Dendritic cell treated with granulocyte-macrophage colony-stimulating factor and Interleukin-4, amounts not matched to agents 40 ng/mL and 50 ng/mL, for 4 days (primary cell): ENCODE data around the gene TTC7B.
A peak's percentile ranks its signal among the peaks of the same experiment; 100 is the strongest.
"Not testable (repeated sequence)": the region's sequence is repeated elsewhere in the genome, so short reads cannot be mapped to it uniquely, and the experiment has no call there.

Experiments
- H3K27ac Mint-ChIP-seq: one replicate; pipeline ENCODE4 v1.8.0; 2022; ENCODE audit warnings: mild to moderate bottlenecking, mixed read lengths
- H3K27me3 Mint-ChIP-seq: one replicate; pipeline ENCODE4 v1.8.0; 2022; ENCODE audit warnings: mild to moderate bottlenecking, mixed read lengths
- H3K36me3 Mint-ChIP-seq: one replicate; pipeline ENCODE4 v1.8.0; 2022; ENCODE audit warnings: low read depth, mixed read lengths
- H3K4me1 Mint-ChIP-seq: one replicate; pipeline ENCODE4 v1.8.0; 2022; ENCODE audit warnings: low read depth, mixed read lengths
- H3K4me3 Mint-ChIP-seq: one replicate; pipeline ENCODE4 v1.8.0; 2022; ENCODE audit warnings: mild to moderate bottlenecking, moderate library complexity, mixed read lengths
- H3K9me3 Mint-ChIP-seq: one replicate; pipeline ENCODE4 v1.8.0; 2022; ENCODE audit warnings: mixed read lengths
- intact Hi-C: fragments of 100-400 bp; cut with micrococcal nuclease; formaldehyde crosslinking; loops from one replicate; pipeline ENCODE4 v1.15.0; 2022

TTC7B gene

GRCh38 chr14:90815822-90816662 is at the start of gene TTC7B:
Gene TTC7B (minus strand): TSS chr14:90816430. CDS start chr14:90816295, 135 bp downstream.
- Mint-ChIP-seq H3K9me3 (no peaks in the 10 kb centered on the region), H3K27ac (peak within 1 kb of the TSS; percentile 33), H3K4me1 (peaks cover 35% of the 10 kb centered on the region), H3K27me3 (peaks cover 26% of the 10 kb centered on the region), H3K4me3 (peak within 1 kb of the TSS; percentile 74), H3K36me3 (peaks cover 5% of the 10 kb centered on the region)
- intact Hi-C loops, result loop anchor here (5.0 kb wide), 1 partner anchor 34 kb away; no protein-coding TSS in a partner anchor

GRCh38 chr14:90864741-90865140 is 48.5 kb upstream of the TTC7B start:
- Mint-ChIP-seq H3K4me1 (no peaks in the 10 kb centered on the region), H3K9me3 (no peaks in the 10 kb centered on the region), H3K36me3 (no peaks in the 10 kb centered on the region), H3K27me3 (no peaks in the 10 kb centered on the region), H3K27ac (no peak overlapping the region), H3K4me3 (no peak overlapping the region)
- intact Hi-C loops, result no loop called here

DNA sequence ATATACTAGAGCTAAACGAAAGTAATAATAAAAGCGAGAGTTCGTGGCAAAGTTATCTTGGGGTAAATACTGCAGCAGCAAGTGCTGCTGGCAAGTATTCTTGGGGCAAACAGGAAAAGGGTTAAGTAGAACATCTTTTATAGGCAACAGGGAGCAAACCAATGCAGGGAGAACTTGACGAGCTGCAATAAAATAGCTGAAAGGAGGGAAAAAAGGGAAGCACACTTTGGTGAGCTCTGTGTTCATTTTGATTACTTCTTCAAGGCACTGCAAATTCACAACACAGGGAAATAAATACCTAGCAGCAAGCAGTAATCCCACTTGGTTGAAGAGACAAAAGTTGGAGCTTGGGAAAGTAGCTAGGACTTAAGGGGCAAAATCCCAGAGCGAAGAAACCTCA is 42.3 kb upstream of the TTC7B start:
- H3K9me3 Mint-ChIP-seq, result no peaks in the 10 kb centered on the region
- H3K4me3 Mint-ChIP-seq, result no peak overlapping the region
- H3K36me3 Mint-ChIP-seq, result no peaks in the 10 kb centered on the region
- intact Hi-C loops, result no loop called here
- H3K27me3 Mint-ChIP-seq, result no peaks in the 10 kb centered on the region
- no peak overlapping the region for H3K27ac Mint-ChIP-seq
- no peaks in the 10 kb centered on the region for H3K4me1 Mint-ChIP-seq

DNA sequence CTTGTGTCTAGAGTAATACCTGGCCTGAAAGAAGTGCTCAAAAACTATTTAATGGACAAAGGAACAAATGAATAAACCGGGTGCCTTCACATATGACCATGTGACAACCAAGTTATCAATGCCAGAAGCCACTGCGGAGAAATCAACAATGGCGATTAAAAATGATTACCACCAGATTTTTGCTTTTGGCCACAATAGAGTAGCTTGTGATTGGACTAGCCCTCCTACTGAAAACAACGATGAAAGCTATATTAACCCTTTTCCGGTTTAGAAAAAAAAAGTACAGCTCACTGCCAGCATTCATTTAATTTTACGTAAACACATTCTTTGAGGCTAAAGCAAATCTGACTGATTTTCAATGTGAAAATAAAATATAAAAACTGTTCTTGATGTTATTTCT is 41.6 kb upstream of the TTC7B start:
- Mint-ChIP-seq H3K4me3 (no peak overlapping the region), H3K36me3 (no peaks in the 10 kb centered on the region), H3K27me3 (no peaks in the 10 kb centered on the region), H3K27ac (no peak overlapping the region), H3K9me3 (no peaks in the 10 kb centered on the region), H3K4me1 (no peaks in the 10 kb centered on the region)
- intact Hi-C loops, result no loop called here

DNA sequence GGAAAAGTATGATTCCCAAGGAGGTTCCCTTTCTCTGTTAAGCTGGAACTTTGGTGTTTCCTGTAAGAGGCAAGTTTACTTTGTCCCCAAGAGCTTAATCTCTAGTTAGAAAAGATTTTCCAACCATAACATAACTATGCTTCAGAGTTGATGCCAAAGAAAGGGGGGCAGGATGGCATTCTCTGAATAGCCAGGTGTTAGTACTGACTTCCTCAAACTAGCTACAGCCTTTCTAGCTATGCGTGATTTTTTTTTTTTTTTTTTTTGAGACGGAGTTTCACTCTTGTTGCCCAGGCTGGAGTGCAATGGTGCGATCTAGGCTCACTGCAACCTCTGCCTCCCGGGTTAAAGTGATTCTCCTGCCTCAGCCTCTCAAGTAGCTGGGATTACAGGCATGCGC is 39.9 kb upstream of the TTC7B start:
- H3K27ac Mint-ChIP-seq, H3K27me3 Mint-ChIP-seq, H3K4me1 Mint-ChIP-seq, H3K36me3 Mint-ChIP-seq, H3K4me3 Mint-ChIP-seq, intact Hi-C loops, H3K9me3 Mint-ChIP-seq: not testable (repeated sequence)

- no peaks in the 10 kb centered on the region for H3K27me3 Mint-ChIP-seq
- no peaks in the 10 kb centered on the region for H3K36me3 Mint-ChIP-seq
- no peak overlapping the region for H3K27ac Mint-ChIP-seq
- no peaks in the 10 kb centered on the region for H3K4me1 Mint-ChIP-seq
- H3K9me3 Mint-ChIP-seq, result no peaks in the 10 kb centered on the region
- no peak overlapping the region for H3K4me3 Mint-ChIP-seq
- intact Hi-C loops, result no loop called here
Measured at GRCh38 chr14:90853116-90853515, 36.9 kb upstream of the TTC7B start.

DNA sequence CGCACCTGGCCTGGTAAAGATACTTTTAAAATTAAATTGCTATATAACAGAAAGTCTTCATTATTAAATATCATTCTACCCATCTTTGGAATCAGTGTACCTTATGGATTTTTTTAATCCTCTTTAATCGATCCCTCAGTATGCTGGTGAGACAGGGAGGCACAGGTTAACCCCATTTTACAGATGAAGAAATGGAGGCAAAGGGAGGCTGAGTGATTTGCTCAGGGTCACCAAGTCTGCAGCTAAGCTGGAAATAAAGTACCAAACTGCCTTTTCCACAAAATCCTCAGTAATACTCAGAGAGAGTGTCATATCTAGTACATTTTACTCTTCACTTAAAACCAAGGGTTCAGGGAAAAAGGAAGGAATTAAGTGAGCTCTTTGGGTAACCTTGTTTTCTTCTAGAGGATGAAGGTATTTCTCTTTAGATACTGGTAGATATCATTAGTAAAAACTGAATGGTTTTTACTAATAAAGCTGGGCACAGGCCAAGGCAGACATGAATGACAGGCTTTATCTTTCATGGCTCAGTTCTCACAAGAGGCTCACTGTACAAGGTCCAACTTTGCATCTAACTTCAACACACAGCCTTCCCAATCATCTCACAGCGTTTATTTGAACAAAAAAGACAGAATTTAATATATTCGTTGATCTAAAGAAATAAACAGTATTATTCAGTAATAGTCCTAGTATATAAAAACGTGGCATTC is 35.3 kb upstream of the TTC7B start:
- Mint-ChIP-seq H3K4me3 (no peak overlapping the region), H3K4me1 (no peaks in the 10 kb centered on the region), H3K27ac (no peak overlapping the region), H3K9me3 (no peaks in the 10 kb centered on the region), H3K27me3 (no peaks in the 10 kb centered on the region), H3K36me3 (no peaks in the 10 kb centered on the region)
- intact Hi-C loops, result no loop called here

DNA sequence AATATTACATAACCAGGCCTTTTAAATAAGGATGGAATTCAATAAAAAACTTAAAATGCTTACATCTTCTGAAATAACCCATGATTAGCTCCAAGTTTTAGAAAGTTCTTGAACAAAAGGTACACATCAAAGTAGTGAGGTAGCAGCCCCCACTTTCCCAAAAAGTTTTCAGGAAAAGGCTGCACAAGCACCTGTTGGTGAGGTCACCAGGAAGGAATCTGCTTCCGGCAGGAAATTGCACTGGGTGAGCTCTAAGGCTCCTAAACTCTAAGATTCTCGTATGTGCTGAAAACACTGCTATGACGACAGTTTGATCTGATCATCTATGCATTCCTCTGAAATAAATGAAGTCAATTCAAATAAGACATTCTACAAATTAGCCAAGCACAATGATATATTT is 34.3 kb upstream of the TTC7B start:
- H3K4me1 Mint-ChIP-seq, result no peaks in the 10 kb centered on the region
- no peak overlapping the region for H3K27ac Mint-ChIP-seq
- H3K36me3 Mint-ChIP-seq, result no peaks in the 10 kb centered on the region
- intact Hi-C loops, result no loop called here
- H3K9me3 Mint-ChIP-seq, result no peaks in the 10 kb centered on the region
- no peak overlapping the region for H3K4me3 Mint-ChIP-seq
- no peaks in the 10 kb centered on the region for H3K27me3 Mint-ChIP-seq

DNA sequence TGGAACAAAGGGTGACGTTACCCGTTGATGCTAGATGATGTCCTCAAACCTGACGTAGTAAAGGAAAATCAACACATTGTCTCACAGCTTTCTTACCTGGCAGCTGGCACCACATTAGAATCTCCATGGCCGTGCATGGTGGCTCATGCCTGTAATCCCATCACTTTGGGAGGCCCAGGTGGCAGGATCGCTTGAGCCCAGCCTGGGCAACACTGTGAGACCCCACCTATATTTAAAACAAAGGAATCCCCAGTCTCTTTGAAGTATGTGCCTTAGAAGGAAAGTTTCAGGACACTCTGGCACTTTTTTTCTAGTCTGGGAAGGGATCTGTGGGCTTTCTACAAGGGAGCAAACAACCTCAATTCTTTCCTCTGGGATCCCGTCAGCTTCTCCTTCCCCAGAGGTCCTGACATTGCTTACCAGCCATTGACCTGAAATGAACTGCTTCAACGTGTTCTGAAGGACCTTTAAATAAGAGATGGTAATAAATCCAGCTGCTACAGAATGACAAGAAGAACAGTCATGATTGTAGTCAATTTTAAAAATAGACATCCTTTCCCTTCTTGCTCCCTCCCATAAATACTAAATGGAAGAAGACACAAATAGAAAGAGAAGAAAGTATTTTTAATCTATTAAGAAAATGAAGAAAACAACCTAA is 33.7 kb upstream of the TTC7B start:
- intact Hi-C loops, result no loop called here
- H3K27ac Mint-ChIP-seq, result no peak overlapping the region
- no peaks in the 10 kb centered on the region for H3K36me3 Mint-ChIP-seq
- no peak overlapping the region for H3K4me3 Mint-ChIP-seq
- H3K9me3 Mint-ChIP-seq, result no peaks in the 10 kb centered on the region
- no peaks in the 10 kb centered on the region for H3K27me3 Mint-ChIP-seq
- no peaks in the 10 kb centered on the region for H3K4me1 Mint-ChIP-seq

- no peaks in the 10 kb centered on the region for H3K36me3 Mint-ChIP-seq
- H3K27me3 Mint-ChIP-seq, result no peaks in the 10 kb centered on the region
- no peaks in the 10 kb centered on the region for H3K4me1 Mint-ChIP-seq
- intact Hi-C loops, result no loop called here
- H3K27ac Mint-ChIP-seq, result no peak overlapping the region
- no peaks in the 10 kb centered on the region for H3K9me3 Mint-ChIP-seq
- H3K4me3 Mint-ChIP-seq, result no peak overlapping the region
Measured at GRCh38 chr14:90848944-90849731, 32.9 kb upstream of the TTC7B start.

- Mint-ChIP-seq H3K4me1 (peaks cover 6% of the 10 kb centered on the region), H3K4me3 (no peak overlapping the region), H3K36me3 (no peaks in the 10 kb centered on the region), H3K27me3 (no peaks in the 10 kb centered on the region), H3K9me3 (no peaks in the 10 kb centered on the region), H3K27ac (no peak overlapping the region)
- intact Hi-C loops, result no loop called here
Measured at GRCh38 chr14:90846511-90846910, 30.3 kb upstream of the TTC7B start.

DNA sequence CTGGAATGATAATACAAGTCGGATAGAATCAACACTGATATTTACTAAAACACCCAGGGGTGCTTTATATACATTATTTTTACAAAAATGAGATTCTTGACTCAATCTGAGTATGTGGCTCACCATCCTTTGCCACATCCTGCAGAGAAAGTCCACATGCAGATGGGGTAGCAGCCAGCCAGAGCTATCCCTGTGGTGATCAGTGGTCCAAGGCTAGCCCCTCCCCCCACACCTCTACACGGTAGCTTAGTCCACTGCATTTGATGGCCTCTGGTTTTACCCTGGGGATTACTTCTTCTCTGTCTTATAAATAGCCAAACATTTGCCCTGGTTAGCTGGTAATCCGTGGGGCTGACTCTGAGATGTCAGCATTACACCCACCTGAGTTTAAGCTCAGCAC is 28.1 kb upstream of the TTC7B start:
- H3K4me3 Mint-ChIP-seq, result no peak overlapping the region
- no peaks in the 10 kb centered on the region for H3K27me3 Mint-ChIP-seq
- H3K4me1 Mint-ChIP-seq, result peaks cover 12% of the 10 kb centered on the region
- H3K36me3 Mint-ChIP-seq, result no peaks in the 10 kb centered on the region
- intact Hi-C loops, result no loop called here
- H3K27ac Mint-ChIP-seq, result no peak overlapping the region
- no peaks in the 10 kb centered on the region for H3K9me3 Mint-ChIP-seq

DNA sequence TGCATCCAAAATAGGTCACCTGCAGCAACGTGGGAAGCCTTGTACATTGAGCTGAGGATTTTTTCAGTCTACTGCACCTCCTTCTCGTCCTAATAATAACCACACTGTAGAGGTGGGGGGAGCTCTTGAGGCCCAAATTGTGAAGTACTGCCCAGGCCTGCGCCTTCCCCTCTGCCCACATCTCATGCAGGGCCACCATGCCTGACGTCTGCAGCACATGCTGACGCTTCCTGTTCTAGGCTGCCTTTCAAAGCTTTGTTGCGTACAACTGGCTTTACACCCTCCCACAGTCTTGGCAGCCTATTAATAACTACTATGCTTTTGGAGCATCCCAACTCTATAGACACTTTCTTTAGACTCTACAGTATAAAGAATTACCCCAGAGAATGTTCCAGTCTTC is 26.5 kb upstream of the TTC7B start:
- no peak overlapping the region for H3K27ac Mint-ChIP-seq

GRCh38 chr14:90840667-90841066 is 24.4 kb upstream of the TTC7B start:
- intact Hi-C loops, H3K36me3 Mint-ChIP-seq: not testable (repeated sequence)

More for the DNA sequence above, 26.5 kb upstream of the TTC7B start:
- H3K4me3 Mint-ChIP-seq, result no peak overlapping the region
- H3K27me3 Mint-ChIP-seq, result no peaks in the 10 kb centered on the region
- intact Hi-C loops, result no loop called here
- no peaks in the 10 kb centered on the region for H3K9me3 Mint-ChIP-seq
- H3K36me3 Mint-ChIP-seq, result no peaks in the 10 kb centered on the region
- peaks cover 17% of the 10 kb centered on the region for H3K4me1 Mint-ChIP-seq

More at GRCh38 chr14:90840667-90841066, 24.4 kb upstream of the TTC7B start:
- not testable (repeated sequence) for H3K4me3 Mint-ChIP-seq, H3K9me3 Mint-ChIP-seq, H3K27ac Mint-ChIP-seq, H3K27me3 Mint-ChIP-seq
- peaks cover 29% of the 10 kb centered on the region for H3K4me1 Mint-ChIP-seq
